HuH-7 (cell line): Measurements from ENCODE around the gene EXT2.

ENCODE experiments used
- DNase-seq: peaks from one replicate; pipeline ENCODE4 v3.0.0; 2011; ENCODE audit warnings: low spot score

The EXT2 gene

GRCh38 chr11:44243595-44244343 is 148.3 kb downstream of the EXT2 start:
- peak; percentile 58 for DNase-seq

- DNase-seq, result no peak
Observed at GRCh38 chr11:44244639-44245310, 149.3 kb downstream of the EXT2 start.

- DNase-seq, result no peak
Observed at GRCh38 chr11:44246726-44247125, 151.2 kb downstream of the EXT2 start.

GRCh38 chr11:44247508-44247907 is 152.0 kb downstream of the EXT2 start:
- no peak for DNase-seq

GRCh38 chr11:44248109-44248508 is 152.6 kb downstream of the EXT2 start:
- DNase-seq, result no peak

GRCh38 chr11:44250421-44250820 is 154.9 kb downstream of the EXT2 start:
- DNase-seq, result no peak

- DNase-seq, result no peak
Observed at GRCh38 chr11:44252999-44253602, 157.6 kb downstream of the EXT2 start.

GRCh38 chr11:44255406-44256071 is 160.1 kb downstream of the EXT2 start:
- DNase-seq, result peak; percentile 1

- DNase-seq, result peak; percentile 4
Observed at GRCh38 chr11:44256673-44257291, 161.3 kb downstream of the EXT2 start.

- DNase-seq, result no peak
Observed at GRCh38 chr11:44257338-44258189, 162.1 kb downstream of the EXT2 start.

- DNase-seq, result peak; percentile 28
Observed at GRCh38 chr11:44258190-44258489, 162.7 kb downstream of the EXT2 start.

GRCh38 chr11:44258839-44259420 is 163.5 kb downstream of the EXT2 start:
- DNase-seq, result no peak

GRCh38 chr11:44260081-44260480 is 164.6 kb downstream of the EXT2 start:
- no peak for DNase-seq

GRCh38 chr11:44261800-44262591 is 166.5 kb downstream of the EXT2 start:
- peak; percentile 2 for DNase-seq

GRCh38 chr11:44263738-44264437 is 168.4 kb downstream of the EXT2 start:
- no peak for DNase-seq

GRCh38 chr11:44264438-44264749 is 168.9 kb downstream of the EXT2 start:
- DNase-seq, result no peak

- no peak for DNase-seq
Observed at GRCh38 chr11:44264761-44265160, 169.3 kb downstream of the EXT2 start.

- DNase-seq, result no peak
Observed at GRCh38 chr11:44266056-44266780, 170.7 kb downstream of the EXT2 start.
